Measurements from ENCODE around the gene SPCS3.
"Not testable (repeated sequence)": the region's sequence is repeated elsewhere in the genome, so short reads cannot be mapped to it uniquely, and the experiment has no call there.

Gene SPCS3

GRCh38 chr4:176319704-176320339 lies at the start of gene SPCS3:
SPCS3 (plus strand) TSS chr4:176319966; CDS start chr4:176320077, 111 bp downstream.
- in situ Hi-C loops (cut with HindIII; ENCODE audit: low sequenced_read_pairs), result no loop called here

GRCh38 chr4:176270669-176271068 lies 49.1 kb upstream of the SPCS3 start:
- in situ Hi-C loops (cut with HindIII; ENCODE audit: low sequenced_read_pairs), result no loop called here

- in situ Hi-C loops (cut with HindIII; ENCODE audit: low sequenced_read_pairs), result no loop called here
These were observed 48.0 kb upstream of the SPCS3 start for GRCh38 chr4:176271749-176272148.

GRCh38 chr4:176272799-176273198 lies 47.0 kb upstream of the SPCS3 start:
- in situ Hi-C loops (cut with HindIII; ENCODE audit: low sequenced_read_pairs), result no loop called here

GRCh38 chr4:176273736-176274135 lies 46.0 kb upstream of the SPCS3 start:
- in situ Hi-C loops (cut with HindIII; ENCODE audit: low sequenced_read_pairs), result no loop called here

GRCh38 chr4:176274441-176274840 lies 45.3 kb upstream of the SPCS3 start:
- in situ Hi-C loops (cut with HindIII; ENCODE audit: low sequenced_read_pairs), result no loop called here

- in situ Hi-C loops (cut with HindIII; ENCODE audit: low sequenced_read_pairs), result no loop called here
These were observed 43.1 kb upstream of the SPCS3 start for GRCh38 chr4:176276710-176277109.

GRCh38 chr4:176277162-176277904 lies 42.4 kb upstream of the SPCS3 start:
- in situ Hi-C loops (cut with HindIII; ENCODE audit: low sequenced_read_pairs), result no loop called here

GRCh38 chr4:176279560-176279959 lies 40.2 kb upstream of the SPCS3 start:
- in situ Hi-C loops (cut with HindIII; ENCODE audit: low sequenced_read_pairs), result not testable (repeated sequence)

GRCh38 chr4:176286728-176287127 lies 33.0 kb upstream of the SPCS3 start:
- in situ Hi-C loops (cut with HindIII; ENCODE audit: low sequenced_read_pairs), result no loop called here

- in situ Hi-C loops (cut with HindIII; ENCODE audit: low sequenced_read_pairs), result no loop called here
These were observed 32.2 kb upstream of the SPCS3 start for GRCh38 chr4:176287546-176287945.

GRCh38 chr4:176288020-176288419 lies 31.7 kb upstream of the SPCS3 start:
- in situ Hi-C loops (cut with HindIII; ENCODE audit: low sequenced_read_pairs), result no loop called here

- in situ Hi-C loops (cut with HindIII; ENCODE audit: low sequenced_read_pairs), result no loop called here
These were observed 30.2 kb upstream of the SPCS3 start for GRCh38 chr4:176289561-176289960.

- in situ Hi-C loops (cut with HindIII; ENCODE audit: low sequenced_read_pairs), result no loop called here
These were observed 29.2 kb upstream of the SPCS3 start for GRCh38 chr4:176290520-176290919.

- in situ Hi-C loops (cut with HindIII; ENCODE audit: low sequenced_read_pairs), result no loop called here
These were observed 28.0 kb upstream of the SPCS3 start for GRCh38 chr4:176291748-176292147.

GRCh38 chr4:176292920-176293319 lies 26.8 kb upstream of the SPCS3 start:
- in situ Hi-C loops (cut with HindIII; ENCODE audit: low sequenced_read_pairs), result no loop called here

- in situ Hi-C loops (cut with HindIII; ENCODE audit: low sequenced_read_pairs), result no loop called here
These were observed 26.1 kb upstream of the SPCS3 start for GRCh38 chr4:176293660-176294059.

GRCh38 chr4:176295907-176296306 lies 23.9 kb upstream of the SPCS3 start:
- in situ Hi-C loops (cut with HindIII; ENCODE audit: low sequenced_read_pairs), result not testable (repeated sequence)

GRCh38 chr4:176298664-176299063 lies 21.1 kb upstream of the SPCS3 start:
- in situ Hi-C loops (cut with HindIII; ENCODE audit: low sequenced_read_pairs), result no loop called here

- in situ Hi-C loops (cut with HindIII; ENCODE audit: low sequenced_read_pairs), result no loop called here
These were observed 19.7 kb upstream of the SPCS3 start for GRCh38 chr4:176300036-176300435.

GRCh38 chr4:176300565-176300964 lies 19.2 kb upstream of the SPCS3 start:
- in situ Hi-C loops (cut with HindIII; ENCODE audit: low sequenced_read_pairs), result no loop called here
